GM12892 (cell line): ENCODE results near the gene SERPINB4.

Experiments used
- POLR2A ChIP-seq: IDR thresholded peaks from 2 replicates; pipeline ENCODE4 v1.6.1; 2011; ENCODE audit warnings: low read depth, low read length, control low read depth
- POLR2AphosphoS5 ChIP-seq: IDR thresholded peaks from 2 replicates; pipeline ENCODE4 v1.6.1; 2011; ENCODE audit warnings: low read depth, low read length, control low read depth
- TAF1 ChIP-seq: IDR thresholded peaks from 2 replicates; pipeline ENCODE4 v1.6.1; 2011; ENCODE audit warnings: low read depth, mild to moderate bottlenecking, control low read depth, low read length, borderline replicate concordance

DNA sequence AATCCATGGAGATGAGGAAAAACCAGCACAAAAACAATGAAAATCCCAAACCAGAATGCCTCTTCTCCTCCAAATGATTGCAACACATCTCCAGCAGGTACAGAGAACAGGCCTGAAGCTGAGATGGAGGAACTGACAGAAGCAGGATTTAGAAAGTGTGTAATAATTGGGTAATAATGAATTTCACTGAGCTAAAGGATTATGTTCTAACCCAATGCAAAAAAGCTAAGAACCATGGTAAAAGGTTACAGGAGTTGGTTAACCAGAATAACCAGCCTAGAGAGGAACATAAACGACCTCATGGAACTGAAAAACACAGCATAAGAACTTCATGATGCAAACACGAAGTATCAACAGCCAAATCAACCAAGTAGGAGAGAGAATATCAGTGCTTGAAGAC lies 45.0 kb upstream of the SERPINB4 start:
- TF ChIP-seq POLR2A: no peak
- TF ChIP-seq POLR2AphosphoS5: no peak
- no peak for TF ChIP-seq TAF1
